Stimulated activated CD8-positive, alpha-beta memory T cell treated with anti-CD3 and anti-CD28 coated beads, Interleukin-12 subunit alpha, Interleukin-12 subunit beta, amount 100 ng/mL, for 4 hours (primary cell): ENCODE data around the gene MICOS13.

Experiments
- DNase-seq: peaks from one replicate; pipeline ENCODE4 v3.0.0-alpha.2; 2020; ENCODE audit warnings: low read depth

Gene MICOS13

DNA sequence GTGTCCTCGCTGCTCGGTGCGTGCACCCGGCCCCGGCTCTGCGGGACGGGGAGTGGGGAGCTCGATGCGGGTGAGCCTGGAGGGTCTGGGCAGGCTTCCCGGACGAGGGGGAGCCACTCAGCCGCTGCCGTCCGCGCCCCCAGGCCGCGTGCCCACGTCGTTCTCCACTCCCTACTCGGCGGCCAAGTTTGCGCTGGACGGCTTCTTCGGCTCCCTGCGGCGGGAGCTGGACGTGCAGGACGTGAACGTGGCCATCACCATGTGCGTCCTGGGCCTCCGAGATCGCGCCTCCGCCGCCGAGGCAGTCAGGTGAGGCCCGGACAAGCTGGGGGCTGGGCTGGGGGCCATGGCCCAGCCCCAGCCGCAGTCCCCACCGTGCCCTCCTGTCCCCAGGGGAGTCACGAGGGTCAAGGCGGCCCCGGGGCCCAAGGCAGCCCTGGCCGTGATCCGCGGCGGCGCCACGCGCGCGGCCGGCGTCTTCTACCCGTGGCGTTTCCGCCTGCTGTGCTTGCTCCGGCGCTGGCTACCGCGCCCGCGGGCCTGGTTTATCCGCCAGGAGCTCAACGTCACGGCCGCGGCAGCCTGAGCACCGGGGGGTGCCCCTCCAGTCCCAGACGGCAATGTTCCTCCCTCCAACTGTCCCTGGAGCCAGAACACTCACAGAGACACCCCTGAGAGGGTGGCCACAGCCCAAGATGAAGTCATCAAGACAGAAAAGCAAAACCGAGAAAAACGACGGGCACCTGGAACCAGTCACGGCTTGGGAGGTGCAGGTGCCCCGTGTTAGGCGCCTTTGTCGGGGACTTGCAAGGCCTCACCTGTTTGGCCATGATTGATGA, 7.3 kb upstream of the MICOS13 start:
- no peak for DNase-seq

DNA sequence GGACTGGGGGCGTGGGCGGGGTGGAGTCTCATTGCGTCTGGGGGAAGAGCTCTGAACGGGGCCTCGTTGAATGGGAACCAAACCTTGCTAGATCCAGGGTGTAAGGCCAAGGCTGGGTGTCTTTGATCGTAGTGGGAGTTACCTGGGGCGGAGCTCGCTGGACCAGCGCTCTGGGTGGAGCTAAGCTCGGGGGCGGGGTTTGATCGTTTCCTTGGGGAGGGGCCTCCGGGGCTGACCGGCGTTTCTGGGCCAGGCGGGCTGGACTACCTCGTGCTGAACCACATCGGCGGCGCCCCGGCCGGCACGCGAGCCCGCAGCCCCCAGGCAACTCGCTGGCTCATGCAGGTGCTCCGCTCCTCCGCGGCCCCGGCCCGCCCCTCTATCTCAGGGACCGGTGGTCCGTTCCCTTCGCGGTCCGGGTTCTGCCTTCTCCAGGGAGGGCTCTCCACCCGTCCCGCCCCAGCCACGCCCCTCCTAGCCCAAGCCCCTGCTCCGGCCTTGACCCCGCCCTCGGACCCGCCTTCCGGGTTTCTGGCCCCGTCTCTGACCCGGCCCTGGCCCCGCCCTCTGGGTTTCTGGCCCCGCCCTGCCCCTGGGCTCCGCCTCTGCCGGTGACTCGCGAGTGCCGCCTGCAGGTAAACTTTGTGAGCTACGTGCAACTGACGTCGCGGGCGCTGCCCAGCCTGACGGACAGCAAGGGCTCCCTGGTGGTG, 6.5 kb upstream of the MICOS13 start:
- peak; percentile 92 for DNase-seq

DNA sequence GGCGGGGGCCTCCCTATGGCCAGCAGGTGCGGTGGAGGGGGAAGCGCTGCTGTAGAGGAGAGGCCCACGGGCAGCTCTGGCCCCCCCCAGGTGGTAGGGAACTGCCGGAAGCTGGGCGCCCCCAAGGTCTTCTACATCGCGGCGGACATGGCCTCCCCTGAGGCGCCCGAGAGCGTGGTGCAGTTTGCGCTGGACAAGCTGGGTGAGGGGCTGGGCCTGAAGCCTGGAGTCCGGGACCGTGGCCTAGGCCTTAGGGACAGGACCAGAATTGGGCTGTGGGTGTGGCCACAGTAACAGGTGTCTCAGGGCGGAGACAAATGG, 6.0 kb upstream of the MICOS13 start:
- no peak for DNase-seq

DNA sequence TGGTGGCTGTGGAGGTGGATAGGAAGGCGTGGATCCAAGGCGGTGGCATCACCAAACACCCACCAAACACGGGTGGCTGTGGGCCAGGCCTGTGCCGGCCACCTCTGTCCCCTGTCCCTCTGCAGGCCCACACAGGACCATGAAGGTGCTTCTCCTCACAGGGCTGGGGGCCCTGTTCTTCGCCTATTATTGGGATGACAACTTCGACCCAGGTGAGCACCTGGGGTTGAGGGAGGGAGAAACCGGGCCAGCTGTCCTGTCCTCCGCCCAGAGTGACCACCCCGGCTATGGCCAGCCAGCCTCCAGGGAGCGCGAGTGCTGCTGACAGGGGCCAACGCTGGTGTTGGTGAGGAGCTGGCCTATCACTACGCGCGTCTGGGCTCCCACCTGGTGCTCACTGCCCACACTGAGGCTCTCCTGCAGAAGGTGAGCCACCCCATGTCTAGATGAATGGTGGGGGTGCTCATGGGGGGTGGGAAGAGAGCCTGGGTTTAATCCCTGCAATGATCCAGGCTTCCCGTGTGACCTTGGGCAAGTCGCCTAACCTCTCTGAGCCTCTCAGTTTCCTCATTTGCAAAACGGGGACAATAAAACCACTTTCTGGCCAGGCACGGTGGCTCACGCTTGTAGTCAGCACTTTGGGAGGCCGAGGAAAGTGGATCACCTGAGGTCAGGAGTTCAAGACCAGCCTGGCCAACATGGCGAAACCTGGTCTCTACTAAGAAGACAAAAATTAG, 4.5 kb upstream of the MICOS13 start:
- no peak for DNase-seq

DNA sequence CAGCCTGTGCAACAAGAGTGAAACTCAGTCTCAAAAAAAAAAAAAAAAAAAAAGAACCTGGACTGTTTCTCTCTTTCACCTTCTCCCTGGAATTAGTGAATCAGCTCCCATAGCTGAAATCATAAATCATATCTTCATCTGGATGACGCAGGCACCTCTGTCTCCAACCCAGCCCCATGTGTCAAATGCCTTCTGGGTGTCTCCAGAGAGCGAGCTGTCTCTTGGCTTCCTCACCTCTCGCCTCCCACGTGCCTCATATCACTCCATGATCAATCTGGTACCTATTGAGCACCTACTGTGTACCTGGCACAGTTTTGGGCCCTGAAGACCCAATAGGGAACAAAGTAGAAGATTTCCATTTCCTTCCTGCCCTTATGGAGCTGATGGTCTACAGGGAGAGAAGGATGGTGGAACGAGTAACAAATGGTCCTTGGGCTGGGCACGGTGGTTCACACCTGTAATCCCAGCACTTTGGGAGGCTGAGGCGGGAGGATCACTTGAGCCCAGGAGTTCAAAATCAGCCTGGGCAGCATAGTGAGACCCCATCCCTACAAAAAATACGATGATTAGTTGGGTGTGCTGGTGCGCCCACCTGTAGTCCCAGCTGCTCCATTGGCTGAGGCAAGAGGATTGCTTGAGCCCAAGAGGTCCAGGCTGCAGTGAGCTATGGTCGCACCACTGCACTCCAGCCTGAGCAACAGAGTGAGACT, 3.0 kb upstream of the MICOS13 start:
- DNase-seq: no peak

DNA sequence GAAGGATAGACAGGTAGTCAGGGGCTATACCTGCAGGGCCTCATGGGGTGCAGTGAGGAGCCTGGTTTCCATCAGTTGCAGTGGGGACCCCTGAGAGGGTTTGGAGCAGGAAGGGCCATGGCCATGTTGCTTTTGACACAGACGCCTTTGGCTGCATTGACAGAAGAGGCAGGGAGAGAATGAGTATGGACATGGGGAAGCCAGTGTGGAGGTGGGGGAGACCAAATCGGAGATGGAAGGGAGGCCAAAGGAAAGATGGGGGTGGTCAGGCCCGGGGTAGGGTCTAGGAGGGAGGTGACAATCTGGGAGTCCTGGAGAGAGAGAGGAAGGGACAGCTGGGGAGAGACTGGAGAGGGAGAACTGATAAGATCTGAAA, 1.8 kb upstream of the MICOS13 start:
- no peak for DNase-seq

DNA sequence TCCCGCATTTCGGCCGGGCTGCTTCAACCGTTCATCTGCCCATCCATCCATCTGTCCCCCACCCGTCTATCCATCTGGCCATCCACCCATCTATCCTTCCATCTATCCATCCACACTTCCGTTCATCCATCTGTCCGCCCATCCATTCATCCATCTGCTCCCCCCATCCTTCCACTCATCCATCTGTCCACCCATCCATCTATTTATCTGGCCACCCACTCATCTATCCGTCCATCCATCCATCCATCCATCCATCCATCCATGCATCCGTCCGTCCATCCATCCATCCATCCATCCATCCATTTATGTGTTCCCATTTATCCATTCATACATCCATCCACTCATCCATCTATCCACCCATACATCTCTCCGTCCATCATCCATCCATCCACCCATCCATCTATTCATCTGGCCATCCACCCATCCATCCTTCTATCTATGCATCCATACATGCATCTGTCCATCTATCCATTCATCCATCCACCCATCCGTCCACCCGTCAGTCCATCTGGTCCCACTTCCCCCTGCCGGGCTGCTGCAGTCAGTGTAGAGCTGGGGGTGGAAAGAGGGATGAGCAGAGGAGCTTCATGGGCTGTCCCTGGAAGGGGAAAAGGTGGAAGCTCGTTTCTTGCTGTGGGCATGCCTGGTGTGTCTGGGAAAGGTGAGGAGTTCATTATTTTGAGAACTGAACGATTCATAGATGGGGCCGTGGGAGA, 1.2 kb upstream of the MICOS13 start:
- DNase-seq: no peak

DNA sequence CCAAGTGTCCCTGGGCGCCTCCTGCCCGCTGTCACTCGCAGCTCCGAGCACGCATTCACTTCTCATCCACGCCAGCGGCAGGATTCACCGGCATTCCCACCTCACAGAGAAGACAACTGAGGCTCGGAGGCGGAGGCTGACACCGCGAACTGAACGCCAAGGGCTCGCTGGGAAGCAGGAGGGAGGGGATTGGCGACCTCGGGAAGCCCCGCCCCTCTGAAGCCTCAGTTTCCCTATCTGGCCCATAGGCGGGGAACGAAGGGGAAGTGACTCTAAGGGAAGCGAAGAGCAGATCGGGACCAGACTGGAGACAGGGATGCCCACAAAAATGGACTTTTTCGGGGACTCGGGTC, 256 bp downstream of the MICOS13 start:
- DNase-seq: no peak

DNA sequence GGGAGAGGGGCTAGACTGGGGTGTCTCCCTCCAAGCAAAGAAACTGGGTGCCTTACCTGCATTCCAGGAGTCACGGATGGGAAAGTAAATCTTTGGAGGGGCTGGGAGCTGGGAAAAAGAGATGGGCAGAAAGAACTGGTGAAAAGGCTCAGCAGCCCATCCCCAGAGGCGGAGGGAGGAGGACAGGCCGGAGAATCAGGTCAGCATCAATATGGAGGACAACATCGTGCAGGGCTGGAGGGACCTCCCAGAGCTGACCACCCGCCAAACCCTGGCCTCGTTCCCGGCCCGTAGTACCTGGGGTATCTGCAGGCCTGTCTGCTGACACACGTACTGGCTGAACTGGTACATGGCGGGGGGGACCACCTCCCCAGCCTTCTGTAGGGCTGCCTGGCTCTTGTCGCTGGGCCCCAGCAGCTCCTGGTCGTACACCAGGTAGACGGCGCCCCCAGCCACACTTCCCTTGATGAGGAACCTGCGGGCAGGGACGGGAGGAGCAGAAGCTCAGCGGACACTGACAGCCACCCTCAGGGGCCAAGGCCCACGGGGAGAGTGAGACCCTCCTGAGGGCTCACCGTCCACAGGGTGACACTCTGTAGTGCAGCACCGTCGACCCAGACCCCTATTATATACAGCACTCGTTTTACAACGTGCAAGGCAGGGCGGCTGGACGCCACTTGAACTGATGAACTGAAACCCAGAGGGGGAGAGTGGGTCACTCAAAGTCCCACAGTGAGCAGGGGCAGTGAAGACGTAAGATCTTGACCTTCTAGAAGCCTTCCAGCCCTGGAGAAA, 830 bp downstream of the MICOS13 start:
- DNase-seq: no peak

DNA sequence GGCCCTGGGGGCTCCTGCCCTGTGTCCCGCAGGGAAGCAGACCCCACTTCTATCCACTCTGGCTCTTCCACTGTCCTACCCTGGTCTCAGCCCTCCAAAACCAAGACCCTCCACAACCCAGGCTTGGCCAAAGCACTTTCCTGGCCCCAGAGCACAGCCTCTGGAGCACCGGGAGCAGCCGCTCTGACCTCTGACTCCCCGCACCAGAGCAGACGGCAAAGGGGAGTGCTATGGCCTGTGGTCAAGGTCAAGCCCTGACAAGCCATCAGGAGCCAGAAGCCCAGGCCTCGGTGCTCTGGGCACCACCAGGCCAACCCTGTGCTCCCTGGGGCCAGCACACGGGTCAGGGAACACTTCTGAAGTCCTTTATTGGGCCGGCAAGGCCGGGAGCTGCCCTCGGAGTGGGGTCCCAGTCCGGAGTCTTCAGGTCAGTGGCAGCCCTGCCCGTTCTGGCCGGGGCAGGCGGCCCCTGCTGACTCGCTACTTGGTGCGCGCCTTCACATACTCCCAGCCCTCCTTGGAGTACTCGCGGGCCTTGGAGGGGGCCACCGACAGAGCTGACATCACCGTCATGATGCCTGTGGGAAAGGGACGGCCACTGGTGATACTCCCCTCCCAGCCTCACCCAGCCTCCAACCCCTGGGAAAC, 2.1 kb downstream of the MICOS13 start:
- DNase-seq: no peak

DNA sequence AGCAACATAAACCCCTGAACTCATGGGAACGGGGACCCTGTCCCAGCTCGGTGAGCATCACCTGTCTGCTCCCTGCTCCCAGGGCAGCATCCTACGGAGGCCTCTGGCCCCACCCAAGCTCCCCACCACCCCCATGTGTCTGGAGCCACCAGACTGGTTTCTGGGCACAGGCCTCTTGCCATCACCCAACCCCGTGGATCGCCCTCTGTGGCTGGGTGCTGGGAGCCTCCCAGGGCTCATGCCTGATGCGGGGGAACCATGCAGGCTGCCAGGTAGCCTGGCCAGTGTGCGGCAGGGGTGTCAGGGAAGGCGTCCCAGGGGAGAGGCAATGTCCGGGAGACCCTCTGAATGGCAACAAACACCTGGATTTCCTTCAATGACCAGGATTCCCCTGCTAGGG, 2.7 kb downstream of the MICOS13 start:
- no peak for DNase-seq

DNA sequence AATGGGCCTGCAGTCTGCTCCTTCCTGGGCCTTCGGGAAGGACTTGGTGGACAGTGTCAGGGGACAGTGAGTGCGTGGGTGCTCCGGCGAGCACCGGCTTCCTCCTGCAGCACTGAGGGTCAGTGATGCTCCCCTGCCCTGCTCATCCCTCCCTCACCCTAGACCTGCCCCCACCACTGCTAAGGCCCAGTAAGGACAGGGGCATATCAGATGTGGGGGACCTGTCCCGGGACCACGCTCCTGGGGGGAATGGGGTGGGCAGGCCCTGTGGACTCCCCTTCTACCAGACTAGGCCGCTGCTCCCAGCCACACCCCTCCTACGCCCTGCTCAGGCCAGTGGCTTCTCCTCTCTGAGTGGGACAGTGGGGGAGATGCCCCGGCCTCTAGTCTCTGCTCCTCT, 3.2 kb downstream of the MICOS13 start:
- no peak for DNase-seq

DNA sequence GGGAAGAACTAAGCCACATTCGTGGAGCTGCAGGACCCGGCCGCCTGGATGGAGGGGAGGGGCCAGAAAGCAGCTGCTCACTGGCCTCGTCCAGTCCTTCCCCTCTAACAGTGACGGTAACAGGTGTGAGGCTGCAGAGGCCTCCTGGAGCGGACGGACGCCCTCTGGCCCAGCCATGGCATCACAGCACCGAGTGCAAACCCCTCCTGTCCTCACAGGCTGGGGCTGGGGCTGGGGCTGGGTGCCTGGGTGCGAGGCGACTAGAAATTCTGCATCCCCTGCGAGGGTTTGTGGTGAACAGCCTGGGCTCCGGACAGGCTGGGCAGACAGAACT, 3.6 kb downstream of the MICOS13 start:
- no peak for DNase-seq

DNA sequence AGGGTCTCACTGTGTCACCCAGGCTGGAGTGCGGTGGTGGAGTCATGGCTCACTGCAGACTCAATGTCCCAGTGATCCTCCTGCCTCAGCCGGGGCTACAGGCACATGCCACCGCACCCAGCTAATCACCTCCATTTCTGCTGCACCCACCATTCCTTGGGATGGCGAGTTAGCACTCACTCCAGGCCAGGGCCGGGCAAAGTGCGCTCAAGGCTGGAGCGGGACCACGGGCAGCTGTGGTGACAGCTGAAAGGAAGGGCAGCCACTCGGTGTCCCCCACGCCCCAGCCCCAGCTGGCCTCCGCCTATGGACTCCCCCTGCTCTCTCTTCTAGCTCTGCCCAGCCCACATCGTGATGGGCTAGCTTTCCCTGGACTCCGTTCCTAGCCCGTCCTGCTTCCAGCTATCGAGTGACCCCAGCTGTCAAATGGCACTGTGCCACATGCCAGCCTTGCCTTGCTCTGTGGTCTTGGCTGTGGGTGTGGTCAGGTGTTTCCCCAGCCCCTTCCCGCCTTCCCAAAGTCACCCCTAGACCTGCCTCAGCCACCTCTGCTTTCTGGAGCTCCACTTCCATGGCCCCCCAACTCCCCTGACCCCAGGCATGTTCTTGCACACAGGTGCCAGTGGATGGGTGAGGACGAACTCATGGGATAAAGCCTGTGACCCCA, 4.1 kb downstream of the MICOS13 start:
- no peak for DNase-seq

DNA sequence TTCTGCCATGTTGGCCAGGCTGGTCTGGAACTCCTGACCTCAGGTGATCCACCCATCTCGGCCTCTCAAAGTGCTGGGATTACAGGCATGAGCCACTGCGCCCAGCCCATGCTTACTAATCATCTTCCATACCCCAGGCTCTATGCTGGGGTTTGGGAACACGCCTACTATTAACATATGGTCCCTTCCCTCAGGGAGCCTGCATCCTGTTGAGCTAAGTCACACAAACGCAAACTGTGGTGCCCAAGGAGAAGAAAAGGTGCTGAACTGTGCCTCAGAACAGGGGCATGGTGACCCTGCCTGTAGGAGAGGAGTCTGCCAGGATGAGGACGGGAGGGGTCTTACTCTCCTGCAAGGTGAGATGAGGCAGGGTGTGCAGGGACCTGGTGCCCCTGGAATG, 5.6 kb downstream of the MICOS13 start:
- DNase-seq: no peak

DNA sequence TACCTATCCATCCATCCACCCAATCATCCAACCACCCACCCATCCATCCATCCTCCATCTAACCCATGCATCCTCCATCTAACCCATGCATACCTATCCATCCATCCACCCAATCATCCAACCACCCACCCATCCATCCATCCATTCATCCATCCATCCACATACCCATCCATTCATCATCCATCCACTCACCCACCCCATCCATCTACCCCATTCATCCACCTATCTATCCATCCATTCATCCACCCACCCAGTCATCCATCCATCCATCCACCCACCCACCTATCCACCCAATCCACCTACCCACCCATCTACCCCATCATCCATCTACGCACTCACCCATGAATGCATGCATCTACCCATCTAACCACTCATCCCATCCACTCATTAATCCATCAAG, 6.6 kb downstream of the MICOS13 start:
- no peak for DNase-seq

DNA sequence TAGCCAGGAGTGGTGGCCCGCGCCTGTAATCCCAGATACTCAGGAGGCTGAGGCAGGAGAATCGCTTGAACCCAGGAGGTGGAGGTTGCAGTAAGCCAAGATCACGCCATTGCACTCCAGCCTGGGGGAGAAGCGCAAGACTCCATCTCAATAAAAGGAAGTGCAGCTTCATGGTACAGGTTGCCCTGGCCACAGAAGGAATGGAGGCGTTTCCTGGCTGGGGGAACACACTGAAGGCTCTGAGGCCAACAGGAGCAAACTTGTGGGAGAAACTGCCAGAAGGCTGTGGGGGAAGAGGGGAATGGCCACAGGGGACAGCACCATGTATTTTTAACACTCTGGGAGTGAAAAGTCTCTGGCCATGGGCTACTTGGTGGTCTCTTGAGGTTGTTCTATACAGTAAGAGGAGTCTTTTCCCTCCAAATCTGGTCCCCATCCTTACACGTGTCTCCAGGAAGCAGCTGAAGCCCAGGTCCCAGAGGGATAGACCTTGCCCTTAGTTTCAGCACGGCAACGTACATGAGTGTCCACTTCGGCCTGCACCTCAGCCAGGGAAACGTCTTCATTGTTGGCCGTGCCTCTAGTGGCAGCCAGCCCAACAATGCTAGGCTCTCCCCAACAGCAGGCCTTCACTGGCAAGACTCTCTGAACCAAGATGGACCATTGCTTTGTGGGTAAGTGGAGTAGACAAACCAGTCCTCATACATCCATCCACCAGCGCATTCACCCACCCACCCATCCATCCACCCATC, 7.4 kb downstream of the MICOS13 start:
- DNase-seq: no peak

DNA sequence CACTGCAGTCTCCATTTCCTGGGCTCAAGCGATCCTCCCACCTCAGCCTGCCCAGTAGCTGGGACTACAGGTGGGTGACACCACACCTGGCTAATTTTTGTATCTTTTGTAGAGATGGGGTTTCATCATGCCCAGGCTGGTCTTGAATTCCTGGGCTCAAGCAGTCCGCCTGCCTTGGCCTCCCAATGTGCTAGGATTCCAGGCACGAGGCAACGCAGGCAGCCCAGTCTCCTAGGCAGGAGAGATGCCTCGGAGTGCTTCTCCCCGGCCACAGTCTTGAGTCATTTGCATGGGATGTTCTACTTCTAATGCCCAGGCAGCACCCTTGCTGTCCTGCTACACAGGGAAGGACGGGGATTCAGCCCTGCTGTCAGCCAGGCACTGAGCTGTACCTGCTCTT, 8.7 kb downstream of the MICOS13 start:
- DNase-seq: no peak

DNA sequence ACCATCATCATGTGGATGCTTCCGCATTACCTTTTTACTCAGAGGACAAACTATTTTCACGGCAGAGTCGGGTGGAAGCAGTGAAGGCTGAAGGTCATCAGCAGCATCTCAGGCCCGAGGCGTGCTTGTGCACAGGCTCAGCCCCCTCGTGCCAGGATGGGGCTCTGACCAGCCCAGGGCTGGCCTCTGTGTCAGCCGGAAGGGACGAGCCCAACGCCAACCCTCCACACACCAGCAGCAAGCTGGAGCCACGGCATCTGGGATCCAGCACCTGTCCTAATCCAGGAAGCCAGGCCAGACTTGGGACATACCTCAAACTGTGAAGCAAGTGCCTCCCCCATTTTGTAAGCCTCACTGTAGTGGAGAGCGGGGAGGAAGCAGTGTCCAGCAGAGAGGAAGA, 11.1 kb downstream of the MICOS13 start:
- no peak for DNase-seq
